Muscle of arm (tissue), 12 donors: ENCODE data around the gene TMEM253. TPM values are rescaled to one million over a fixed set of nuclear protein-coding genes. Genes with fewer than 3 reads are reported as not detected.

Experiments used
- DNase-seq: peaks from one replicate; pipeline ENCODE4 v3.0.0-alpha.2; 2013
- polyA plus RNA-seq, 12 donors: library from polyadenylated mRNA; unstranded; fragments of 120-200 nt; gene quantifications; one replicate each; pipeline ENCODE4 v1.2.1, GENCODE V29; 2013; ENCODE audit not compliant: insufficient read length in 12 of 12

Gene TMEM253
- polyA plus RNA-seq, 12 donors, result 0.27 to 0.82 (median 0.52) TPM; not detected in 2

- DNase-seq, result peak; percentile 59
These were observed 30.1 kb upstream of the TMEM253 start for GRCh38 chr14:21070610-21071224.

DNA sequence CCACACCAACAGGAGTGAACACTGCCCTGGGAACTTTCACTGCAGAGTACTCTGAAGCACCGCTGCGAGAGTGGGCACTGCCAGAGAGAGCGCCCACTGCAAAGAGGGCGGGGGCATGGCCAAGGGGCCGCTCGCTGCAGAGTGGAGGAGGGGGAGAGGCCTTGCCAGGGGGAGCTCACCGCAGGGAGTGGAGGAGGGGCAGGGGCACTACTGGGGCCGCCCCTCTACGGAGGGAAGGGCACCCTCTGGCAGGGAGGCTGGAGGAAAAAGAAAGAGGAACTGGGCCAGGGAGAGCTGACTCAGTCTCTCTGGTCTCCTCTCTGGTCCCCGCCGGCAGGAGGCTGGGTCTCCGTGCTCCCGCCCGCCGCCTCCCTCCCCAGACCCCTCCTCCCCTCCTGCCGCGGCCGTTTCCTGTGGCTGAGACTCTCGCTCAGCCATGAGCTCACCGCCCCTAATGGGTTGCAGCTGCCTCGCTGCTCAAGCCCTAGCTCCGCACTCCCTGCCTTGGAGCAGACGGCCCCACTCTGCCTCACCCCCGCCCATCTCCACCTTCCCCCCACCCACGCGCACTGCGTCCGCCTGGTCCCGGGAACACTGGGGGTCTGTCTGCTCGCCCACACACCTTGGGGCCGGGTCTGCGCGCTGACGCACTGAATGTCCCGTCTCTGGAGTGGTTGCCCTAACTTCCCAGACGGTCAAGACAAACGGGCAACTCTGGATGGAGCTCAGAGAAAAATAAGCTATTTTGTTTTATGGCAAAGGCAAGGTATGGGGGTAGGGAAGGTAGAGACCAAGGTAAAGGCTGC is 29.4 kb upstream of the TMEM253 start:
- DNase-seq, result peak; percentile 93

- DNase-seq, result peak; percentile 59
These were observed 28.8 kb upstream of the TMEM253 start for GRCh38 chr14:21072031-21072473.

DNA sequence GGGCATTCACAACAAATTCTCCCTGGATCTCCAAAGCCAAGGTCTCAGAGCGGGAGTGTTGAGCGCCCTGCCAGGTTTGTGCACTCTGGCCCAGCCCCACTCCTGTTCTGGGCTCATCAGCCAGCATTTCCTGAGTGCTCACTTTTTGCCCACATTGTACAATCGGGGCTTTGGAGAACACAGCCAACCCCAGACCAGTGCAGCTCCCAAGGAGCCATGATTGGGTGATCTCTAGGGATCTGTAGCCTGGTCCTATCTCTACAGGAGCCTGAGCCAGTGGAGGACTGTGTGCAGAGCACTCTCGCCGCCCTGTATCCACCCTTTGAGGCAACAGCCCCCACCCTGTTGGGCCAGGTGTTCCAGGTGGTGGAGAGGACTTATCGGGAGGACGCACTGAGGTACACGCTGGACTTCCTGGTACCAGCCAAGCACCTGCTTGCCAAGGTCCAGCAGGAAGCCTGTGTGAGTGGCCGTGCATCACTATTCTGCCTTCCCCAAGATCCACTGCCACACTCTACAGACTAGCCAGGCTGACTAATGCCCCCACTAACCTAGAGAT is 28.0 kb upstream of the TMEM253 start:
- no peak for DNase-seq

DNA sequence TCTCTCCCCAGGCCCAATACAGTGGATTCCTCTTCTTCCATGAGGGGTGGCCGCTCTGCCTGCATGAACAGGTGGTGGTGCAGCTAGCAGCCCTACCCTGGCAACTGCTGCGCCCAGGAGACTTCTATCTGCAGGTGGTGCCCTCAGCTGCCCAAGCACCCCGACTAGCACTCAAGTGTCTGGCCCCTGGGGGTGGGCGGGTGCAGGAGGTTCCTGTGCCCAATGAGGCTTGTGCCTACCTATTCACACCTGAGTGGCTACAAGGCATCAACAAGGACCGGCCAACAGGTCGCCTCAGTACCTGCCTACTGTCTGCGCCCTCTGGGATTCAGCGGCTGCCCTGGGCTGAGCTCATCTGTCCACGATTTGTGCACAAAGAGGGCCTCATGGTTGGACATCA is 26.9 kb upstream of the TMEM253 start:
- DNase-seq, result no peak

GRCh38 chr14:21074398-21075272 is 26.2 kb upstream of the TMEM253 start:
- DNase-seq, result no peak

DNA sequence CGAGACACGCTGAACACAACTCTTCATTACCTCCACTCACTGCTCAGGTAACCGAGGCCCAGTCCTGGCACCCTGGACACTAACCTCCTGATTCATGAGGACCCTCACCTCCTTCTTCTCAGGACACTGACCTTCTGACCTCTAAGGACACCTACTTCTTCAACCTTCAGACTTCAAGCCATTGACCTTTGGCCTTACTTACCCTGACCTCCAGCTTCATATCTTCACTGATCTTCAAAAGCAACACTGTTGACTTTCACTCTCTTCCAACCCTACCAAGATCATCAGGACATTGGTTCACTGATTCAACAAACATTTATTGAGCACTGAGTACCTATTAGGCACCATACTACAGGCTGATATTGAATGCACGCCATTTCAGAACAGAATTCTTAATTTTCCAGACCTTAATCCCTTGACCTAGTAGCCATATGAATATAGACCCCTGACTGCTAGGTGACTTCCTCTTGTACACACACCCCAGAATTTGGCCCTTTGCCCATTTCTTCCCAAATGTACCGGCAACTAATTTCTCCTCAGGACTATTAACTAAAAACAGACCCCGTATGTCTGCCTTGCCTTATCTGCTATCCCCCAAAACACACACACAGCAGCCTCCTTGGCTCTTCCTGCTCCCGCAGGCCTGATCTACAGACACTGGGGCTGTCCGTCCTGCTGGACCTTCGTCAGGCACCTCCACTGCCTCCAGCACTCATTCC is 25.0 kb upstream of the TMEM253 start:
- no peak for DNase-seq

GRCh38 chr14:21077672-21078071 is 23.2 kb upstream of the TMEM253 start:
- DNase-seq, result no peak

DNA sequence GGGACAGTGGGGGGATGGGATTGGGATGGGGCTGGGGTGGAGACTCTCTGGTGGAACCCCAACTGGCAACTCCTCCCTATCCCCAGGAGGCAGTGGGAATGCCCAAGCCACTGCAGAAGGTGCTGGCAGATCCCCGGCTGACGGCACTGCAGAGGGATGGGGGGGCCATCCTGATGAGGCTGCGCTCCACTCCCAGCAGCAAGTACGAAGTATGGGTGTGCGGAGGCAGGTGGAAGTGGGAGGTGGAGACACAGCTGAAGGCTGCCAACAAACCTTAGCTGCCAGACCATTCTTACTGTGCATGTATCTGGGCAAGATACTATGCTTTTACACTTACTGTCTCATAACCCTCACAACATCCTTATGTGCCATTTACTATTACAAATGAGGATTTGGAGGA is 22.6 kb upstream of the TMEM253 start:
- DNase-seq, result no peak

DNA sequence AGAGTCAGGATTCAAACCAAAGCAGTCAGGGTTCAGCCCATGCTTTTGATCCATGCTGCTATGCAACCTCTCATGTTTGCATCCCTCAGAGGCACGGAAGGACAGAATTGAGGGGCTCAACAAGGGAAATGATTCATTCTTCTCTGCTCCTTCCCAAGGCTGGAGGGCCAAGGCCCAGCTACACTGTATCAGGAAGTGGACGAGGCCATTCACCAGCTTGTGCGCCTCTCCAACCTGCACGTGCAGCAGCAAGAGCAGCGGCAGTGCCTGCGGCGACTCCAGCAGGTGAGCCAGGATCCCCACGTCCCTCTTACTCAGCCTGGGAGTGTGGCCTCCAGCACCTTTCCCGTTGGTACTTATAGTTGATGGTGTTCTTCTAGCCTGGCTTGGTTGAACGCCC is 22.1 kb upstream of the TMEM253 start:
- no peak for DNase-seq

- DNase-seq, result no peak
These were observed 19.2 kb upstream of the TMEM253 start for GRCh38 chr14:21081521-21082142.

DNA sequence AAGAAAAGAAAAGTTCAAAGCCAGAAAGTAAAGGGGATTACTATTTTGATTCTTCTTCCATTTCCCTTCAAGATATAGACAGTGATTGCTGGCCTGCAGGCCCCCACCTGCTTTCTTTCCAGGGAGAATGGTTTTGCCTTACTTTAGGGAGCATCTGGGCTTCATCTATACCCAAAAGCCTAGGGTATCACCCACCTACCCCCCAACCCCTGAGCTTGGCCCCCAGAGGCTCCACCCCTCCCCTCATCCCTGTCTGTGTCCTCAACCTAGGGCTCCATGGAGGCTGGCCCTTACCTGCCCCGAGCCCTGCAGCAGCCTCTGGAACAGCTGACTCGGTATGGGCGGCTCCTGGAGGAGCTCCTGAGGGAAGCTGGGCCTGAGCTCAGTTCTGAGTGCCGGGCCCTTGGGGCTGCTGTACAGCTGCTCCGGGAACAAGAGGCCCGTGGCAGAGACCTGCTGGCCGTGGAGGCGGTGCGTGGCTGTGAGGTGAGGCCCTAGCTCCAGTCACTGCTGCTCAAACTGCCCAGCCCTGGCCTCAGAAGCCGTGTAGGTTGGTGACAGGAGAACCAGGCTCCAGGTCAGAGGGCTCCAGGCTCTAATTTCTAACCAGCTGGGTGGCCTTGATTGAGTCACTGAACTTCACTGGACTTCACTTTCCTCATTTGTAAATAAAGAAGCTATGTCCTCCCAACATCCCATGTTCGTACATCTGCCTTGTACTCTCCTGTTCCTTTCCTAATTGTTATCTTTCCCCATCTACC is 17.1 kb upstream of the TMEM253 start:
- no peak for DNase-seq

DNA sequence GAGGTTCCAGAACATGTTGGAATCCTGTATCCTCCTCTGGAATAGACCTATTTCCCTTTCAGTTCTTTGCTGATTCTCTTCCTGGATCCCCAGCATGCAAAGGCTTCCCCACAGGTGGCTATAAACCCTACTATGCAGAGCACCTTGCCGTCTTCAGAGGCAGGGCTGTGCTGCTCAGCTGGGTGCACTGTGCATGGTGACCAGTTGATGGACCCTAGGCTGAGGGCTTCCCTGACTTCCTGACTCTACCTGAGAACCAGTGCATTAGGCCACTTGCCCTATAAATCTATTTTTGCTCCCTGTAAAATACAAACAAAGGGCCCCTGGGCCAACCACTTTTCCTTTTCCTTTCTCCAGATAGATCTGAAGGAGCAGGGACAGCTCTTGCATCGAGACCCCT is 16.5 kb upstream of the TMEM253 start:
- no peak for DNase-seq

- DNase-seq, result no peak
These were observed 15.6 kb upstream of the TMEM253 start for GRCh38 chr14:21084998-21085853.

GRCh38 chr14:21086908-21087293 is 14.0 kb upstream of the TMEM253 start:
- no peak for DNase-seq

GRCh38 chr14:21087294-21088091 is 13.4 kb upstream of the TMEM253 start:
- DNase-seq, result peak; percentile 65

DNA sequence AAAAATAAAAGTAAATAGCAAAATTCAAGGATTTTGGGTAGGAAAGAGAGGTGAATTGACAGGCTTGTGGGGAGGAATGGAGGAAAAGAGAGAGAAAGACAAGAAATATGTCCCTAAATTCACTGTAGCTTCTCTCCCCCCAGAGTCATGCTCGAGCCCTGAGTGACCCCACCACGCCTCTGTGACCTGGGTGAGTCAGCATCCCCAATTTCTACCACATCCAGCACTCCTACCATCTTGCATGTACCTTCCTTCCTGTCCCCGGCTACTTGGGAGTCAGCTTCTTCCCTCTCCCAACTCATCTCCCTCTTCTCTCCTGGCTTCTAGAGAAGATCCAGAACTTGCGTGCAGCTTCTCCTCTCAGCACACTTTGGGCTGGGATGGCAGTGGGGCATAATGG is 12.2 kb upstream of the TMEM253 start:
- no peak for DNase-seq

DNA sequence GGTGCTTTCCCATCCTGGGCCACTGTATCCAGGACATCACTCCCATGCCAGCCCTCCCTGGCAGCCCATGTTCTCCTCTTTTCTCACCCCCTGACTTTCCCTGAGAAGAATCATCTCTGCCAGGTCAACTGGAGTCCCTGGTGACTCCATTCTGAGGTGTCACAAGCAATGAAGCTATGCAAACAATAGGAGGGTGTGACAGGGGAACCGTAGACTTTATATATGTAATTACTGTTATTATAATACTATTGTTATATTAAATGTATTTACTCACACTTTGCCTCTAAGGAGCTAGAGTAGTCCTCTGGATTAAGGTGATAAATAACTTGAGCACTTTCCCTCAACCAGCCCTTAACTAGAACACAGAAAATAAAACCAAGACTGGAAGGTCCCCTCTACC is 11.6 kb upstream of the TMEM253 start:
- DNase-seq, result no peak

DNA sequence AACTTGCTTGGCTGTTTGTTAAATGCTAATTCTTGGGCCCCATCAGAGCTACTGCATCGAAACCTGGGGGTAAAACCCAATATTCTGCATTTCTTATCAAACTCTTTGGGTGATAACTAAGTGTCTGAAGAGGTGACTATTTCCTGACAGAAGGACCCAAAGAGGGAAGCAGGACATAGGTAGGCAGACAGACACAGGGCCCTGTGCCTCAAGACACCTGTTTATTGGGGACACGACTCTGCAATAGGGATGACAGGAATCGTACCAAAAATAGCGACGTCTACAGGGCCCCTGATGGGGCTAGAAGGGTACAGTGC is 11.0 kb upstream of the TMEM253 start:
- no peak for DNase-seq
